Activated T-cell treated with anti-CD3 and anti-CD28 coated beads for 48 hours (primary cell): Measurements from ENCODE around the gene C2orf76.
"Not testable (repeated sequence)": the region's sequence is repeated elsewhere in the genome, so short reads cannot be mapped to it uniquely, and the experiment has no call there.

Source experiments
- DNase-seq: peaks from one replicate; pipeline ENCODE4 v3.0.0-alpha.2; 2020; ENCODE audit warnings: low read depth

C2orf76 gene

DNA sequence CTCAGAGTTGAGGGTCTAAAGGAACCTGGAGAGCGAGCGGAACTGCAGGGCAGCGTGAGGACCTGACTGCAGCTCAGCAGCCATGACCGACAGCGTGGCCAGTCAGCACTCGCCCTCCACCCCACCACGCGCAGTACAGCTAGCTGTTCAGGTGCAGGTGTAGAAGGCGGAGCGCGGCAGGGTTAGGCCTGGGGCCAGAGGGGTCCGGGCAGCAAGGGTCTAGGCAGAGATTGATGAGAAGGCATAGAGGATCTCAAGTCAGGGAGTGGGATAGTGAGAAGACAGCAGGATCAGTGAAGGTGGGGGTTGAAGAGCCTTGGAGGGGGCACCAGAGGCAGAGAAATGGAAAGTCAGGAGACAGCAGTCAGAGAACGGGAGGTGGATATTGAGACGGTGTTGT, 72.0 kb downstream of the C2orf76 start:
- no peak for DNase-seq

DNA sequence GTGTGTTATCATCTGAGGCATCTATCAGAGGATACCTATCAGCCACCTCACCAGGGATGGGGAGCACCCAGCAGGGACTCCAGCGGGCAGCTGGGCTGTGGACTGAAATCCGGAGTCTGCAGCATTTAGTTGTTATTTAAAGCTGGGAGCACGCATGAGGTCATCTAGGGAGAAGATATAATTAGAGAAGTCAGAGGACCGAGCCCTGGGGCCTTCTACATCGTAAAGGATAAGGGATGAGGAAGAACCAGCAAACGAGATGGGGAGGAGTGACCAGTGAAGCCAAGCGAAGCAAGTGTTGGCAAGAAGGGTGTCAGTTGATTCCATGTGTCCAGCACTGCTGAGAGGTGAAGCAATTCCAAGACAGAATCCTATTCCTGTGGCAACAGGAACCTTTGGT, 72.7 kb downstream of the C2orf76 start:
- no peak for DNase-seq

- DNase-seq: no peak
Measured at GRCh38 chr2:119293254-119293653, 73.4 kb downstream of the C2orf76 start.

GRCh38 chr2:119292226-119292625, 74.4 kb downstream of the C2orf76 start:
- no peak for DNase-seq

DNA sequence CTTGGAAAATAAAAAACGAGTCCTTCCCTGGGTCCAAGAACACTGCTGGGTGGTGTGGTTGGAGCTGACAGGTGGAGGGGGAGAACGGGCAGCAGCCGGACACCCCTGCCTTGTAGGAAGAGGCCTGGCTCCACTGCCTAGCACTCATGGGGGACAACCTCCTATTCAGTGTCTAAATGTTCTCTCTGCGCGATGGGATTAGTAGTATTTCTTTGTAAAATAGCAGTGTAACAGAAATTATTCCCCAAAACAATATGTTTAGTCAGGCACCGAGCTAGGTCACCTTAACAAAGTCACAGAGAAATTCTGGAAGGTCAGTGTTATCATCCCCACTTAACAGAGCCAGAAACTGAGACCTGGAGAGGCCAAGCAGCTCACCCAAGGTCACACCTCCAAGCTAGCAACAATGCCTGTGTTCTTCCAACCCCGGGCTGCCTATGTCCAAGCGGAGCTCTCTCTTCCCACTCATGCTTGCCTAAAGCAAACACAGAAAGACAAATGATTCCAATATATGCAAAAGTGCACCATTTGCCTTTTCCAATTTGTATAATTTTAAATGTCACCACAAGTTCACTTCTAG, 75.0 kb downstream of the C2orf76 start:
- no peak for DNase-seq

DNA sequence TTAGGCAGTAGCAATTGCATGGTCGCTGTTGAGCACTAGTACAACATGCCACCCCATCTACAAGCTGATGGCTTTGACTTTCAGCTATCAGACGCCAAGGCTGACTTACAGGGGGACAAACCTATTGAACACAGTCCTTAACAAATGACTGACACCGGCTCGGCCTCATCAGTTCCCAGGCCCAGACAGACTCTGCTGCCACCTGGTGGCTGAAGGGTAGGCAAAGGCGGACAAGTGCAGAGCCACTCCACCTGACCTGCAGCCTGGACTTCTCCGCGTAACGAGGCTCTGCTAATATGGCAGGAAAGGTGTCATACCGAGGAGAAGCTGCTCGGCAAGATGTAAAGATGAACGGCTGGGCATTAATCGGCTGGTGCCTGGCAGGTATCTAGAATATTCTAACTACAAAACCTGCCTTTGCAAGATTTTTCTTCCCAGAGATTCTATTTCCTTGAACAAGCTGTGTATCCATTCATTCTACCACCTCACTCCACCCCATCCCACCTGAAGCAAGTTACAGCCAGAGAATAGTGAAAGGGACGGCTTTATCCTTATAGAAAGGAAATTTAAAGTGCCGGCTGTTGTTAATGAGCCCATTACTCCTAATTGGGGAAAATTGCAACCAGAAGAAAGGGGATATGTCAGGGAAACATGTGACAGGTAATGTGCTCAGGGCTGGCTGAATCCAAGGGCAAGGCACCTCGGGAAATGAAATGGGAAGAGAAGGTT, 75.6 kb downstream of the C2orf76 start:
- peak; percentile 46 for DNase-seq

- DNase-seq: no peak
Measured at GRCh38 chr2:119289642-119290041, 77.0 kb downstream of the C2orf76 start.

- no peak for DNase-seq
Measured at GRCh38 chr2:119289093-119289492, 77.5 kb downstream of the C2orf76 start.

GRCh38 chr2:119288576-119288975, 78.1 kb downstream of the C2orf76 start:
- DNase-seq: no peak

- DNase-seq: no peak
Measured at GRCh38 chr2:119286661-119287060, 80.0 kb downstream of the C2orf76 start.

DNA sequence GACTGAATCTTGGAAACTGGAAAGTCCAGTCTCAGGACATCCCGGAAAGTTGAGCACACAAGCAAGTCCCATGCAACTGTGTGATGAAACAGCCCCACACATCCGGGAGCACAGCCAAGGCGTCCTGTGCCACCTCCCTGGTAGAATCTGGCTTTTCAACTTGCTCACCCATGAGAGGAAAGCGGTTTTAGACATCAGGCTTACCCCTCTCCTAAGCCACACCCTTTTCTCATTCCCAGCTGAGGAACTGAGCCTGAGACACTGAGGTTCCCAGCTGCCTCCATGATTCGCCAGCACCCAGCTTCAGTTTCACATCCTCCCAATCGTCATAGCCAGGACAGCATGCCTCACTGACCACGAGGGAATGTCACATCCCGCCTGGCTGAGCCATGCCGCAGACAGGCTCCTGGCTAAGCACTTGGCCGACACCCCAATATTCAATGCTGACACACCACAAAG, 82.7 kb downstream of the C2orf76 start:
- DNase-seq: no peak

DNA sequence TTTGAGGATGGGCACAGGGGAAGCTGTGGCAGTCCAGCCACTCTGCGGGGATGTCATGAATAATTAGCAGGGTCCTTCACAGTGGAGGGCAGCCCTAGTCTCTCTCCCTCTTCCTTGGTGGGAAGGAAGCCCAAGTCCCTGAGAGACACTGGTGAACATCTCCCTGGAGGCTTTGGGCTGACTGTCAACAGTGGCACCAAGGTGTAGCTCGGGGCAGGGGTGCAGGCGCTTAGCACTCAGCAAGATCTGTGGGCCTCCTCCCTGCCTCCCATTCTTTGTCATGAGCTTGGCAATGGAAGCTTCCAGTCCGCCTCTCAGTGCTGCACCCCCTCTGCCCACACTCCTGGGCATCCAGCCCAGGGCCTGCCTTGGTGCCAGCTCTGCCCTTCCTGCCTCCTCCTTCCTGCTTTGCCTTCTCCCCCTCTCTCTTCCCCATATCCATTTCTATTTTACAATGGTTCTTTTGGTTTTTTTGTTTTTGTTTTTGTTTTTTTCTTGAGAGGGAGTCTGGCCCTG, 83.6 kb downstream of the C2orf76 start:
- DNase-seq: no peak

DNA sequence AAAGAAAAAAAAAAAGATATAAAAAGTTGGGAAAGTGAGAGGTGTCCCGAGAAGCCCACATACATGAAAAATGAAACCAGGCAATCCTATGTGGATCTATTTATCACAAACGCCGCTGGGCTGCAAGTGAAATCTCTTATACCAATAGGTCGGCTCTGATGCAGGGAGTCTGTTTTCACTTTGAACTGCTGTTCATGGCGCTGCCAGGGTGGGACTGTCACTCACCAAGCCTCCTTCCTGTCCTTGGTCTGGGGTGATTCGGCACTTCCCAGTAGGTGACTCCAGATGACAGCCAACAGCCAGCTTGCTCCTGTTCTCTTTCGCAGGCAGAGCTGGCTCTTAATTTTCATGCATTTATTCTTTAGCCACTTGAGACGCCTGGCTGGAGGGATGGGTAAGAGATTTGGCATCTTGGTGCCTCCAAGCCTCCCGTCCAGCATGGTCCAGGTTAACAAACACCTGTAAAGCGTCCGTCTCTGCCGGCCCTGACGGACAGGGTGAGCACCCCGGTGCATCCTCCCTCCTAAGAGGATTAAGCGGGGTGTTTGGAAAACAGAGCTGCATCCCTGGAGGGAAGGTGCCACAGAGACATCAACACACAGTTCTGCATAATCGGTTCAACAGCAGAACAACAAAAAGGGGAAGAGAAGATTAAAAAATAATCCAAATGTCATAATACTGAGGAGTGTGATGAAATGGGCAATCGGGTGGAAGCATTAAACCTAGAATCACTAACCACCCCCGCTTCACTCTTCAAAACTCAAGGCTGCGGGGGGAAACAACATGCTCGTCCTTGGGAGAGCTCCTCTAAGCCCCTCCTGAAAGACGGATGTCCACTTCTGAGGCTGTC, 84.3 kb downstream of the C2orf76 start:
- no peak for DNase-seq

DNA sequence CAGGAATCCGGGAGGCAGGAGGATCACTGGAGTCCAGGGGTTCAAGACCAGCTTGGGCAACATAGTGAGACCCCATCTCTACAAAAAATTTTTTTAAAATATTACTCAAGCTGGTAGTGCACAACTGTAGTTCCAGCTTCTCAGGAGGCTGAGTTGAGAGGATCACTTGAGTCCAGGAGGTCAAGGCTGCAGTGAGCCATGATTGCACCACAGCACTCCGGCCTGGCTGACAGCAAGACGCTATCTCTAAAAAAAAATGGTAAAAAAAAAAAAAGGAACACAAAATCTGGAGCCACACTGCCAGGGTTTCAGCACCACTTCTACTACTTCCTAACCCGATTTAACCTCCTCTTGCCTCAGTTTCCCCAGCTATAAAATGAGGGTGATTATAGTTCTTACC, 86.0 kb downstream of the C2orf76 start:
- no peak for DNase-seq

DNA sequence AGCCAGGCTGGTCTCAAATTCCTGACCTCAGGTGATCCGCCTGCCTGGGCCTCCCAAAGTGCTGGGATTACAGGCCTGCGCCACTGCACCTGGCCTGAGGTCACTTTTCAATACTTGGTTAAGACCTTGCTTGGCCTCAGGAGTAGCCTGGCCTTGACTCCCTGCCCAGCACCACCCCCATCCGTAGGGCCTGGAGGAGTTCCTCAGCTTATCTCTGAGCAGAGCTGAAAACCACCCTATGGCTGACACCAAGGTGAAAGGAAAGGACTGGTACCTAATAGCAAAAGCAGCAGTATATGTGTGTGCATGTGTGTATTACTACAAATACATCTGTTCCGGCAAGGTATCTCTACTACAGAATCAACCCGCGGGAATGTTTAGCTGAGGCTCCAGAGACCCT, 87.0 kb downstream of the C2orf76 start:
- no peak for DNase-seq

GRCh38 chr2:119278946-119279345, 87.7 kb downstream of the C2orf76 start:
- DNase-seq: no peak

DNA sequence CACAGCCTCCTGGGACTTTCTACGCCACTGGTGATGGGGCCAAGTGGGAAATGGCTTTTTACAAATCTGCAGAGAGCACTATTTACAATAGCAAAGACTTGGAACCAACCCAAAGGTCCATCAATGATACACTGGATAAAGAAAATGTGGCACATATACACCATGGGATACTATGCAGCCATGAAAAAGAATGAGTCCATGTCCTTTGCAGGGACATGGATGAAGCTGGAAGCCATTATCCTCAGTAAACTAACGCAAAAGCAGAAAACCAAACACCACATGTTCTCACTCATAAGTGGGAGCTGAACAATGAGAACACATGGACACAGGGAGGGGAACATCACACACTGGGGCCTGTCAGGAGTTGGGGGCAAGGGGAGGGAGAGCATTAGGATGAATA, 88.2 kb downstream of the C2orf76 start:
- DNase-seq: not testable (repeated sequence)

- no peak for DNase-seq
Measured at GRCh38 chr2:119276864-119277263, 89.8 kb downstream of the C2orf76 start.

- DNase-seq: no peak
Measured at GRCh38 chr2:119267604-119268003, 99.0 kb downstream of the C2orf76 start.

GRCh38 chr2:119266091-119266589, 100.5 kb downstream of the C2orf76 start:
- DNase-seq: no peak

DNA sequence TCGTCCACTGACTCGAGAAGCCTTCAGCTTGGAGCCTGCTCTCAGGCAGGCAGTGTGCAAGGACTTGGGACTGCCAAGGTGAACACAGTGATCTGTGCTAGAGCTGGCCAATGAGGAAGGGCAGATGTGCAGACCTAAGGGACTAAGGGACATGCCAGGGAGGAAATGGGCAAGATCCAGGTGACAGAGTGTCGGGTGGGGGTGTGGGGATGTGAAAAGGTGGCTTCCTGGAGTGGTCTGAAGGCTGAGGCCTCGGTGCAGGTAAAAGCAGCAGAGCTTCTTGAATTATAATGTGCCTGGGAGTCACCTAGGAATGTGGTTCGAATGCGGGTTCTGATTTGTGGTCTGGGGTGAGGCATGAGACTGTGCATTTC, 101.0 kb downstream of the C2orf76 start:
- DNase-seq: no peak
